NB4 (cell line): ENCODE data around the gene FAT4.

ENCODE experiments used
- DNase-seq: peaks from one replicate; pipeline ENCODE4 v3.0.0; 2010; ENCODE audit warnings: low read depth
- H3K4me3 ChIP-seq: one replicate; pipeline ENCODE4 v1.5.1; 2011; ENCODE audit warnings: mild to moderate bottlenecking, low read depth, low read length, moderate library complexity
- CTCF ChIP-seq: IDR thresholded peaks from one replicate; pipeline ENCODE4 v1.5.1; 2012; ENCODE audit warnings: low read depth, low read length
- MAX ChIP-seq: IDR thresholded peaks from 2 replicates; pipeline ENCODE4 v1.6.1; 2011; ENCODE audit warnings: low read depth, low read length
- MYC ChIP-seq: IDR thresholded peaks from 2 replicates; pipeline ENCODE4 v1.6.1; 2011; ENCODE audit warnings: low read depth, low read length
- POLR2A ChIP-seq: IDR thresholded peaks from 2 replicates; pipeline ENCODE4 v1.6.1; 2011; ENCODE audit warnings: mild to moderate bottlenecking; ENCODE audit not compliant: insufficient read length; ENCODE audit errors: extremely low read depth

The FAT4 gene

GRCh38 chr4:125303821-125304220 lies 10.9 kb upstream of the FAT4 start:
- DNase-seq = no peak
- TF ChIP-seq MYC (no peak), POLR2A (no peak), CTCF (no peak), MAX (no peak)
- no peak overlapping the region for H3K4me3 ChIP-seq

- no peak overlapping the region for H3K4me3 ChIP-seq
- no peak for DNase-seq
- TF ChIP-seq CTCF = no peak
- TF ChIP-seq MYC = no peak
- no peak for TF ChIP-seq MAX
- TF ChIP-seq POLR2A = no peak
These were observed 8.6 kb upstream of the FAT4 start for GRCh38 chr4:125306112-125306511.

GRCh38 chr4:125306533-125306932 lies 8.2 kb upstream of the FAT4 start:
- H3K4me3 ChIP-seq = no peak overlapping the region
- TF ChIP-seq CTCF (no peak), POLR2A (no peak), MAX (no peak), MYC (no peak)
- no peak for DNase-seq

GRCh38 chr4:125311503-125311902 lies 3.3 kb upstream of the FAT4 start:
- no peak for DNase-seq
- no peak overlapping the region for H3K4me3 ChIP-seq
- no peak for TF ChIP-seq MYC
- TF ChIP-seq POLR2A = no peak
- no peak for TF ChIP-seq MAX
- no peak for TF ChIP-seq CTCF

- peak; percentile 69 for DNase-seq
- TF ChIP-seq MYC (no peak), CTCF (peak; percentile 42), MAX (0 out of 2 replicates have a peak, but pooled peaks have one; percentile 25)
- H3K4me3 ChIP-seq = no peak overlapping the region
These were observed 1.3 kb upstream of the FAT4 start for GRCh38 chr4:125313497-125313896.

- H3K4me3 ChIP-seq = no peak overlapping the region
- DNase-seq = no peak
- TF ChIP-seq MYC (no peak), MAX (no peak), CTCF (no peak)
These were observed 627 bp upstream of the FAT4 start for GRCh38 chr4:125313989-125314667.
